ENCODE data around the gene SLC34A2.

SLC34A2 gene

DNA sequence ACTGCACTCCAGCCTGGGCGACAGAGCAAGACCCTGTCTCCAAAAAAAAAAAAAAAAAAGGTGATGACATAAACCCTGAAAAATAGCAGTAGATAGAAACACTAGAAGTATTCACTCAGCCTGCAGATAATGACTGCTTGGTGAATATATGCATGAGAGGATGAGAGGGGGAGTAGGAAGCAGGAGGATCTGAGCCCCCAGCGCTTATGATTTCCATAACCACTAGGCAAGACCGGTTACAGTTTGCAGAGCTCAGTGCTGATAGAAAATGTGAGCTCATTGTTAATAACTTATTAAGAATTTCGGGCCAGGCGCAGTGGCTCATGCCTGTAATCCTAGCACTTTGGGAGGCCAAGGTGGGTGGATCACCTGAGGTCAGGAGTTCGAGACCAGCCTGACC, 40.8 kb upstream of the SLC34A2 start:
- Histone ChIP-seq H3K4me3 (ENCODE audit: low read length) (no peak overlapping the region), H3K9ac (ENCODE audit: low read length) (no peak overlapping the region), H3K4me2 (ENCODE audit: low read length) (no peak overlapping the region), H3K36me3 (replicated peaks; ENCODE audit: low read depth, low read length) (no peaks in the 10 kb centered on the region), H3K79me2 (ENCODE audit: low read length) (no peaks in the 10 kb centered on the region), H3K27me3 (ENCODE audit: low read depth, low read length) (no peaks in the 10 kb centered on the region), H3K4me1 (ENCODE audit: low read length) (no peaks in the 10 kb centered on the region), H3K9me3 (ENCODE audit: insufficient read depth, low read length) (no peaks in the 10 kb centered on the region), H2AFZ (ENCODE audit: low read depth, low read length) (no peak overlapping the region), H3K27ac (ENCODE audit: low read length) (no peak overlapping the region), H4K20me1 (ENCODE audit: insufficient read depth, low read length) (no peaks in the 10 kb centered on the region)
- TF ChIP-seq, protein P1, sequence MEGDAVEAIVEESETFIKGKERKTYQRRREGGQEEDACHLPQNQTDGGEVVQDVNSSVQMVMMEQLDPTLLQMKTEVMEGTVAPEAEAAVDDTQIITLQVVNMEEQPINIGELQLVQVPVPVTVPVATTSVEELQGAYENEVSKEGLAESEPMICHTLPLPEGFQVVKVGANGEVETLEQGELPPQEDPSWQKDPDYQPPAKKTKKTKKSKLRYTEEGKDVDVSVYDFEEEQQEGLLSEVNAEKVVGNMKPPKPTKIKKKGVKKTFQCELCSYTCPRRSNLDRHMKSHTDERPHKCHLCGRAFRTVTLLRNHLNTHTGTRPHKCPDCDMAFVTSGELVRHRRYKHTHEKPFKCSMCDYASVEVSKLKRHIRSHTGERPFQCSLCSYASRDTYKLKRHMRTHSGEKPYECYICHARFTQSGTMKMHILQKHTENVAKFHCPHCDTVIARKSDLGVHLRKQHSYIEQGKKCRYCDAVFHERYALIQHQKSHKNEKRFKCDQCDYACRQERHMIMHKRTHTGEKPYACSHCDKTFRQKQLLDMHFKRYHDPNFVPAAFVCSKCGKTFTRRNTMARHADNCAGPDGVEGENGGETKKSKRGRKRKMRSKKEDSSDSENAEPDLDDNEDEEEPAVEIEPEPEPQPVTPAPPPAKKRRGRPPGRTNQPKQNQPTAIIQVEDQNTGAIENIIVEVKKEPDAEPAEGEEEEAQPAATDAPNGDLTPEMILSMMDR (IDR thresholded peaks at IDR 0.05; ENCODE audit: low read depth, low read length): no peak
- TF ChIP-seq EZH2phosphoT487 (IDR thresholded peaks at IDR 0.05; ENCODE audit: low read depth): no peak

DNA sequence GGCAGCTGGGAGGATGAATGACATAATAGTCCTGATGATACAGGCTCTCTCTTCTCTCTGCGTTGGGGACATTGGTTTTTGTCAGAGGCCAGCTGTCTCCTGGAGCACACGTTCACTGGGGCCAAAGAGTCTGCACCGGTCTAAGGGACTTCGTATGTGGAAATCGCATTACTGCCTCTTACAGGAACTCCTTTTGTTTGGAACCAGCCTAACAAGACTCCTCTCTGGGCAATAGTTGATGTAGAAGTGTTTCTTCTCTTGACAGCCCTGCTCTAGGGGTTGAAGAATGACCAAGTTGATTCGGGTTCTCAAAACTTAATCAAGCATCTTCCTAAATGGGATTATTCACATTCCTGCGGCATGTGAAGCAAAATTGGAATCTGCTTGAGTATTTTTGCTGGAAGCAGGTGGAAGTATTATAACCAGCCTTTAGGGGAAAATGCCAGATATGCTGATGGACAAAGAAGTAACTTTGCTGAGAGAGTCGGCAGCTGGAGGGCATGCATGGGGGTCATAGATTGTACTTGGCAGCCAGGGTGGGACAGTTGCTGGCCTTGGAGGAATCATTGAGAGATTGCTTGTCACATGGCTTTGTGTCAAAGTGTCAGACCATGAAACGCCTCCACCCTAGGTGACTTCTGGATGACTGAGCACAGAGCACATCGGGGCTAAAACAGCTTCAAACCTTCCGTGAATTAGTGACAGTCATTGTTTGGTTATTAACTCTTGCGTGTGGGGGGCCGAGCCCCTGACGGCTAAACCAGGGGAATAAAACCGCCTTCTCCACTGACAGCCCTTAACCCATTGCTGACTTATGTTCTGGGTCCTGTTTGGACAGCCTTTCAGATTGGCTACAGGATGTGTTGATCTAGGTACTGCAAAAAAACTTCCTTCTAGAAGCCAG, 34.4 kb upstream of the SLC34A2 start:
- Histone ChIP-seq H4K20me1 (ENCODE audit: insufficient read depth, low read length) (no peaks in the 10 kb centered on the region), H3K4me3 (ENCODE audit: low read length) (no peak overlapping the region), H3K27ac (ENCODE audit: low read length) (no peak overlapping the region), H2AFZ (ENCODE audit: low read depth, low read length) (no peak overlapping the region), H3K4me2 (ENCODE audit: low read length) (no peak overlapping the region), H3K27me3 (ENCODE audit: low read depth, low read length) (peaks cover 23% of the 10 kb centered on the region), H3K36me3 (replicated peaks; ENCODE audit: low read depth, low read length) (no peaks in the 10 kb centered on the region), H3K9ac (ENCODE audit: low read length) (no peak overlapping the region), H3K4me1 (ENCODE audit: low read length) (no peaks in the 10 kb centered on the region), H3K79me2 (ENCODE audit: low read length) (no peaks in the 10 kb centered on the region), H3K9me3 (ENCODE audit: insufficient read depth, low read length) (no peaks in the 10 kb centered on the region)
- TF ChIP-seq, protein P1 (IDR thresholded peaks at IDR 0.05; ENCODE audit: low read depth, low read length): no peak
- TF ChIP-seq EZH2phosphoT487 (IDR thresholded peaks at IDR 0.05; ENCODE audit: low read depth): no peak

DNA sequence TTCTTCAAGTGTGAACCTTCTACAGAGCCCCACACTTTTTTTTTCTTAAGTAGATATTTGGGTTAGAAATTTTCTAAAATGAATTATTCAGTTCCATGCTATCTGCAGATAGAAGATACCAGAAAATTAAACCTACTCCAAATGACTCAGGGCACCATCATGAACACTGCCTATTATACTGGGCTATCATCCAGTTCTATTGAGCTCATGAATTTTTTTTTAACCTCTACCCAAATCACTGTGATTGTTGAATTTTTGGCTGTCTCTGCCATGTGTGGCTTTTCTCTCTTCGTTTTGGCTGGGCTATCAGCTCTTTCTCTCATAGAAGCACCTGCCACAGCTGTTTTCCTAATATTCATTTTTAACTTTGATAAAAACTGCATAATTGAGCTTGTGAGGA, 31.0 kb upstream of the SLC34A2 start:
- H3K79me2 ChIP-seq (ENCODE audit: low read length): no peaks in the 10 kb centered on the region
- peaks cover 25% of the 10 kb centered on the region for H3K27me3 ChIP-seq (ENCODE audit: low read depth, low read length)
- H3K36me3 ChIP-seq (replicated peaks; ENCODE audit: low read depth, low read length): no peaks in the 10 kb centered on the region
- H3K9ac ChIP-seq (ENCODE audit: low read length): no peak overlapping the region
- TF ChIP-seq, protein P1 (IDR thresholded peaks at IDR 0.05; ENCODE audit: low read depth, low read length): no peak
- TF ChIP-seq EZH2phosphoT487 (IDR thresholded peaks at IDR 0.05; ENCODE audit: low read depth): no peak
- H3K4me2 ChIP-seq (ENCODE audit: low read length): no peak overlapping the region
- H3K4me3 ChIP-seq (ENCODE audit: low read length): no peak overlapping the region
- H2AFZ ChIP-seq (ENCODE audit: low read depth, low read length): no peak overlapping the region
- no peak overlapping the region for H3K27ac ChIP-seq (ENCODE audit: low read length)
- H4K20me1 ChIP-seq (ENCODE audit: insufficient read depth, low read length): no peaks in the 10 kb centered on the region
- H3K9me3 ChIP-seq (ENCODE audit: insufficient read depth, low read length): no peaks in the 10 kb centered on the region
- no peaks in the 10 kb centered on the region for H3K4me1 ChIP-seq (ENCODE audit: low read length)

DNA sequence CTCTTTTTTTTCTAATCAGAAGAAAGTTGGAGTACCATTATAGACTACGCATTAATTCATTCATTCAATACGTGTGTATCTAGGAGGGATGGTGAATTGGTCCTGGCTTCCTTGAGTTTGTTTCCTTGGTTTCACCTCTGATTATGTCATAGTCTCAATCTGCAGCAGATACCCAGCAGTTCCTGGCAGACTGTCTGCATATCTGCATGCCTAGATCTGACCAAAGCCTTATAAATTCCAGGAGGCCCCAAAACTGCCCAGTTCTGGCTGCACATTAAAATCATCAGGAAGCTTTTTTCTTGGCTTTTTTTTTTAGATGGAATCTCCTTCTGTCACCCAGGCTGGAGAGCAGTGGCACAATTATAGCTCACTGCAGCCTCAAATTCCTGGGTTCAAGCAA, 27.2 kb upstream of the SLC34A2 start:
- peaks cover 10% of the 10 kb centered on the region; the same call in 1 of the 2 replicates for H3K27me3 ChIP-seq (ENCODE audit: low read depth, low read length)
- H3K36me3 ChIP-seq (replicated peaks; ENCODE audit: low read depth, low read length): no peaks in the 10 kb centered on the region
- H3K79me2 ChIP-seq (ENCODE audit: low read length): no peaks in the 10 kb centered on the region
- no peak overlapping the region for H2AFZ ChIP-seq (ENCODE audit: low read depth, low read length)
- TF ChIP-seq, protein P1 (IDR thresholded peaks at IDR 0.05; ENCODE audit: low read depth, low read length): no peak
- TF ChIP-seq EZH2phosphoT487 (IDR thresholded peaks at IDR 0.05; ENCODE audit: low read depth): no peak
- no peak overlapping the region for H3K27ac ChIP-seq (ENCODE audit: low read length)
- no peaks in the 10 kb centered on the region for H3K4me1 ChIP-seq (ENCODE audit: low read length)
- H4K20me1 ChIP-seq (ENCODE audit: insufficient read depth, low read length): no peaks in the 10 kb centered on the region
- no peak overlapping the region for H3K4me3 ChIP-seq (ENCODE audit: low read length)
- no peak overlapping the region for H3K9ac ChIP-seq (ENCODE audit: low read length)
- no peaks in the 10 kb centered on the region for H3K9me3 ChIP-seq (ENCODE audit: insufficient read depth, low read length)
- no peak overlapping the region for H3K4me2 ChIP-seq (ENCODE audit: low read length)

Measured in OCI-LY3 (cell line).